Gastrocnemius medialis (tissue), 4 donors: ENCODE measurements around the gene VTI1A. TPM values are rescaled to one million over a fixed set of nuclear protein-coding genes. Genes with fewer than 3 reads are reported as not detected.

ENCODE experiments used
- ATAC-seq, 2 donors: fragments of 150-250 bp; one replicate each; pipeline ENCODE4 v1.9.1; 2016
- DNase-seq, 2 donors: peaks; one replicate each; pipeline ENCODE4 v3.0.0-alpha.2; 2019
- H3K27ac ChIP-seq, 4 donors: fragments of 200-600 bp; sonication (generic); 1 replicate in 1 of 4; 2 replicates in 3 of 4; pipeline ENCODE4 v1.5.1; 2016 to 2018; ENCODE audit warnings: mild to moderate bottlenecking in 2 of 4, moderate library complexity in 1 of 4
- H3K27me3 ChIP-seq, 3 donors: fragments of 200-600 bp; sonication (generic) in 2 of 3; 1 replicate in 1 of 3; 2 replicates in 2 of 3; pipeline versions ENCODE4 v1.5.1 to v1.6.0; 2016 to 2019; ENCODE audit warnings: mild to moderate bottlenecking in 1 of 3, moderate library complexity in 1 of 3
- H3K36me3 ChIP-seq, 2 donors: fragments of 200-600 bp; sonication (generic) in 1 of 2; one replicate each; pipeline ENCODE4 v1.5.1; 2017 to 2018
- H3K4me1 ChIP-seq, 2 donors: fragments of 200-600 bp; sonication (generic) in 1 of 2; one replicate each; pipeline ENCODE4 v1.5.1; 2016 to 2017; ENCODE audit warnings: mild to moderate bottlenecking in 2 of 2
- H3K4me3 ChIP-seq, 4 donors: fragments of 200-600 bp; sonication (generic) in 3 of 4; 1 replicate in 1 of 4; 2 replicates in 3 of 4; pipeline ENCODE4 v1.5.1; 2016 to 2019; ENCODE audit warnings: mild to moderate bottlenecking in 2 of 4
- H3K9me3 ChIP-seq, 3 donors: fragments of 200-600 bp; sonication (generic) in 2 of 3; 1 replicate in 1 of 3; 2 replicates in 2 of 3; pipeline ENCODE4 v1.5.1; 2016 to 2019
- POLR2A ChIP-seq, 2 donors: fragments of 450-650 bp; IDR thresholded peaks; one replicate each; pipeline ENCODE4 v1.6.1; 2017; ENCODE audit warnings: antibody characterized with exemption in 2 of 2, mild to moderate bottlenecking in 2 of 2, moderate library complexity in 2 of 2
- in situ Hi-C, 4 donors: fragments of 200-750 bp; cut with MboI; loops; one replicate each; pipeline versions ENCODE4 v1.15.0 to v1.8.0; 2017; ENCODE audit warnings: low sequenced_read_pairs in 4 of 4
- intact Hi-C: fragments of 100-400 bp; cut with DNase I; formaldehyde crosslinking; loops from one replicate; pipeline ENCODE4 v1.15.1; 2023; ENCODE audit warnings: low total_unique reads
- total RNA-seq, 4 donors: library from RNA; depleted of rRNA; stranded (reverse); fragments of >200 nt; gene quantifications; one replicate each; pipeline versions ENCODE4 v1.1.0 to v1.2.3, GENCODE V29; 2016
- TF ChIP-seq, protein P1 (sequence below), 5 experiments: fragments of 450-650 bp in 3 of 5; fragments of 200-600 bp in 2 of 5; sonication (generic) in 2 of 5; IDR thresholded peaks in 4 of 5; conservative IDR thresholded peaks in 1 of 5; 1 replicate in 4 of 5; 2 replicates in 1 of 5; pipeline ENCODE4 v1.5.1; 2016 to 2019; ENCODE audit warnings: antibody characterized with exemption in 5 of 5, mild to moderate bottlenecking in 3 of 5, moderate library complexity in 3 of 5

Gene VTI1A
- total RNA-seq, 4 donors from 2014 or later = 26.5 to 51.2 (median 30.6) TPM

DNA sequence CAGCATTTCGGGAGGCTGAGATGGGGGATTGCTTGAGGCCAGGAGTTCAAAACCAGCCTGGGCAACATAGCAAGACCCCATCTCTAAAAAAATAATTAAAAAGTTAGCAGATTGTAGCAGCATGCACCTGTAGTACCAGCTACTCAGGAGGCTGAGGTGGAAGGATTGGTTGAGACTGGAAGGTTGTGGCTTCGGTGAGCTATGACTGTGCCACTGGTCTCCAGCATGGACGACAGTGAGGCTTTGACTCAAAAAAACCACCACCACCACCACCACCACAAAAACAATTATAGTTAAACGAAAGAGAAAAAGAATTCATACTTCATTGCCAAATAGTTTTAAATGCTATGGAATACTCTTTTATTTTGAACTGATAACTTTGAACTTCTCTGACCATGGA lies 63.4 kb downstream of the VTI1A start:
- Histone ChIP-seq H3K9me3 (no peaks in the 10 kb centered on the region), H3K27ac (no peak overlapping the region), H3K4me1 (no peaks in the 10 kb centered on the region), H3K4me3 (no peak overlapping the region), H3K36me3 (no peaks in the 10 kb centered on the region), H3K27me3 (no peaks in the 10 kb centered on the region)
- TF ChIP-seq POLR2A (IDR thresholded peaks at IDR 0.05) = no peak
- TF ChIP-seq, protein P1, sequence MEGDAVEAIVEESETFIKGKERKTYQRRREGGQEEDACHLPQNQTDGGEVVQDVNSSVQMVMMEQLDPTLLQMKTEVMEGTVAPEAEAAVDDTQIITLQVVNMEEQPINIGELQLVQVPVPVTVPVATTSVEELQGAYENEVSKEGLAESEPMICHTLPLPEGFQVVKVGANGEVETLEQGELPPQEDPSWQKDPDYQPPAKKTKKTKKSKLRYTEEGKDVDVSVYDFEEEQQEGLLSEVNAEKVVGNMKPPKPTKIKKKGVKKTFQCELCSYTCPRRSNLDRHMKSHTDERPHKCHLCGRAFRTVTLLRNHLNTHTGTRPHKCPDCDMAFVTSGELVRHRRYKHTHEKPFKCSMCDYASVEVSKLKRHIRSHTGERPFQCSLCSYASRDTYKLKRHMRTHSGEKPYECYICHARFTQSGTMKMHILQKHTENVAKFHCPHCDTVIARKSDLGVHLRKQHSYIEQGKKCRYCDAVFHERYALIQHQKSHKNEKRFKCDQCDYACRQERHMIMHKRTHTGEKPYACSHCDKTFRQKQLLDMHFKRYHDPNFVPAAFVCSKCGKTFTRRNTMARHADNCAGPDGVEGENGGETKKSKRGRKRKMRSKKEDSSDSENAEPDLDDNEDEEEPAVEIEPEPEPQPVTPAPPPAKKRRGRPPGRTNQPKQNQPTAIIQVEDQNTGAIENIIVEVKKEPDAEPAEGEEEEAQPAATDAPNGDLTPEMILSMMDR (IDR thresholded peaks at IDR 0.05 in 4 of 5, conservative IDR thresholded peaks at IDR 0.05 in 1 of 5) = no peak
- intact Hi-C loops = no loop called here
- in situ Hi-C loops = no loop called here
- no peak for DNase-seq
- ATAC-seq = no peak

DNA sequence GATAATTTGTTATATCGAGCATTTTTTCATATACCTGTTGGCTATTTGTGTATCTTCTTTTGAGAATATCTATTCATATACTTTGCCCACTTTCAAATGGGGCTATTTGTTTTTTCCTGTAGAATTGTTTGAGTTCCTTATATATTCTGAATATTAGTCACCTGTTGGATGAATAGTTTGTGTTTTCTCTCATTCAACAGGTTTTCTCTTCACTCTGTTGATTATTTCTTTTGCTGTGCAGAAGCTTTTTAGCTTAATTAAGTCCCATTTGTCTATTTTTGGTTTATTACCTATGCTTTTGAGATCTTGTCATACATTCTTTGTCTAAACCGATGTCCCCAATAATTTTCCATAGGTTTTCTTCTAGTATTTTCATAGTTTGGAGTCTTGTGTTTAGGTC lies 65.3 kb downstream of the VTI1A start:
- no peak for ATAC-seq
- intact Hi-C loops = no loop called here
- H3K4me3 ChIP-seq = no peak overlapping the region
- no peak for TF ChIP-seq POLR2A (IDR thresholded peaks at IDR 0.05)
- TF ChIP-seq, protein P1 (IDR thresholded peaks at IDR 0.05 in 4 of 5, conservative IDR thresholded peaks at IDR 0.05 in 1 of 5) = no peak
- no peaks in the 10 kb centered on the region for H3K9me3 ChIP-seq
- peaks cover 0 to 8% of the 10 kb centered on the region in 2 donors for H3K4me1 ChIP-seq
- H3K27ac ChIP-seq = no peak overlapping the region
- H3K27me3 ChIP-seq = no peaks in the 10 kb centered on the region
- in situ Hi-C loops = no loop called here
- no peaks in the 10 kb centered on the region for H3K36me3 ChIP-seq
- no peak for DNase-seq

DNA sequence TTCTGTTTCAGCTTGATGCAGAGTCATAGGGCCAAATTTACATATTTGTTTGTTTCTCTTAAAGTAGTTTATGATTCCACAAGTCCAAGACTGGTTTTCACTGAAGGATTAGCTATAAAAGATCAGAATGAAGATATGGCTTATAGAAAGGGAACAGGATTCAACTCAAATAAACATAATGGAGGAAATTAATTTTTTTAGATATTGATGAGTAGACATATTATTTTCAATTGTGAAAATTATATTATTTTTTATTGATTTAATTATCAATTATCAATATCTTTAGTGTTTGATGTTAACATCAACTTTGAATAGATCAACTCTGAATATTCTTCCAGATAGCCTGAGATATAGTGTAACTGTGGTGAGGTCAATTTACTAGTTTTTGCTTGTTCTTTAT lies 68.1 kb downstream of the VTI1A start:
- DNase-seq (no peak), ATAC-seq (no peak)
- Histone ChIP-seq H3K27ac (no peak overlapping the region), H3K4me3 (no peak overlapping the region), H3K36me3 (no peaks in the 10 kb centered on the region), H3K4me1 (peaks cover under 1 to 8% of the 10 kb centered on the region in 2 donors), H3K9me3 (no peaks in the 10 kb centered on the region), H3K27me3 (no peaks in the 10 kb centered on the region)
- in situ Hi-C loops (no loop called here), intact Hi-C loops (no loop called here)
- TF ChIP-seq, protein P1 (IDR thresholded peaks at IDR 0.05 in 4 of 5, conservative IDR thresholded peaks at IDR 0.05 in 1 of 5) = no peak
- TF ChIP-seq POLR2A (IDR thresholded peaks at IDR 0.05) = no peak

DNA sequence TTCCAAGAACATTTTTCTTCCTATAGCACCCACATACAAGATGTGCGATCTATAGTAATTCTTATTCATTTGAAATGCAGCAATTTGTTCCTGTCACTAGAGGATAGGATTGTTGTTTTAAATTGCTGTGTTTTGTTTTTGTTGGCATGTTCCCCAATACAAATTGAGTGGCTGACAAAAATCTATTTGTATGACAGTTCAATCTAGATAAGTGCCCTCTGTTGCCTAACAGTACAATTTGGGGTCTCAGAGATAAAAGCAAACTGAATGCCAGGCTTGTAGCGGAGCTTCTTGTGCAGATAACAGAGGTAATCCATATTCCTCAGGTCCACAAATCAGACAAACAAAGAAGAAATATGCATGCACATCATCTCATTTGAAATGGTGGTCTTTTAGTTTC lies 68.8 kb downstream of the VTI1A start:
- H3K36me3 ChIP-seq = no peaks in the 10 kb centered on the region
- peaks cover 5 to 8% of the 10 kb centered on the region in 2 donors for H3K4me1 ChIP-seq
- TF ChIP-seq POLR2A (IDR thresholded peaks at IDR 0.05) = no peak
- TF ChIP-seq, protein P1 (IDR thresholded peaks at IDR 0.05 in 4 of 5, conservative IDR thresholded peaks at IDR 0.05 in 1 of 5) = no peak
- intact Hi-C loops = no loop called here
- H3K4me3 ChIP-seq = no peak overlapping the region
- no peaks in the 10 kb centered on the region for H3K9me3 ChIP-seq
- in situ Hi-C loops = no loop called here
- no peaks in the 10 kb centered on the region for H3K27me3 ChIP-seq
- DNase-seq = no peak
- no peak overlapping the region for H3K27ac ChIP-seq
- ATAC-seq = no peak

DNA sequence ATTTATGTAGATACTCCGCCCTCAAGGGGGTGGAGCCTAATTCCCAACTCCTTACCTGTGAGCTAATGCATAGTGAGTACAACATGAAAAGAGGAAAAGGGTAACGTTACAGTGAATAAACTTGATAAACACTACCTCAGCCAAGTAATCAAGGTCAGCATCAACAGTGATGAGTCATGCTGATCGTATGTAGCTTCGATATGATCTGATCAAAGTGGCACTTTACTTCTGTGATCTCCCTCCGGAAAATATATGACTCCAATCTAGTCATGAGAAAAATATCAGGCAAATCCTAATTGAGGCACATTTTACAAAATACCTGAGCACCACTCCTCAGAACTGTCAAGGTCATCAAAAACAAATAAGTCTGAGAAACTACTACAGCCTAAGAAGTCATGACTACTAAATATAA lies 70.4 kb downstream of the VTI1A start:
- no peaks in the 10 kb centered on the region for H3K27me3 ChIP-seq
- no peak overlapping the region for H3K4me3 ChIP-seq
- no peak overlapping the region for H3K27ac ChIP-seq
- H3K9me3 ChIP-seq = no peaks in the 10 kb centered on the region
- in situ Hi-C loops (no loop called here), intact Hi-C loops (no loop called here)
- TF ChIP-seq POLR2A (IDR thresholded peaks at IDR 0.05) = no peak
- TF ChIP-seq, protein P1 (IDR thresholded peaks at IDR 0.05 in 4 of 5, conservative IDR thresholded peaks at IDR 0.05 in 1 of 5) = no peak
- DNase-seq (no peak), ATAC-seq (no peak)
- no peaks in the 10 kb centered on the region for H3K36me3 ChIP-seq
- peaks cover 8 to 10% of the 10 kb centered on the region in 2 donors for H3K4me1 ChIP-seq
